Measurements from ENCODE around the gene LRP1B.

DNA sequence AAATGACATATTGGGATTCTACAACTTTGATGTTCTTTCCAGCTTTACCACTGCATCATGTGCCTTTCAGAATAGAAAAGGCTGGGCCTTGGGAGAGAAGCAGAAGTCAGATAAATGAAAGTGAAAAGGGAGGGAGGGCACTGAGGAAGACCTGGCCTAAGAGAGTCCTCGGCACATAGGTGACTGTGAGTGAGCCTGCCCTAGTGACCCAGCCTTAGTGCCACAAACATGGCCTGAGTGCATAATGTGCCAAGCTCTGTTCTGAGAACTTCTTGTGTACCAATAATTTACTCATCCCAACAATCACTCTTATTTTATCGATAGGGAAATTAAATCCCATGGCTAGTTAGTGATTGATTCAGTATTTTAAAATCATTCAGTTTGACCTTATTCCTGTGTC is 436.6 kb downstream of the LRP1B start:
- TF ChIP-seq CREB5 (CRISPR knock-in tag; IDR thresholded peaks at IDR 0.05; ENCODE audit: low read depth) (no peak), ZNF565 (CRISPR knock-in tag; conservative IDR thresholded peaks at IDR 0.05; ENCODE audit: low read depth) (no peak), ISL1 (CRISPR knock-in tag; IDR thresholded peaks at IDR 0.05) (no peak)

Data from SK-N-SH treated with all-trans-retinoic acid at 6 μM for 48 hours (cell line).